Chondrocyte (in vitro differentiated cells): ENCODE measurements around the gene ZNF407. TPM values are rescaled to one million over a fixed set of nuclear protein-coding genes. Genes with fewer than 3 reads are reported as not detected.
A peak's percentile ranks its signal among the peaks of the same experiment; 100 is the strongest.

Experiments
- DNase-seq: peaks from one replicate; pipeline ENCODE4 v3.0.0; 2021; ENCODE audit warnings: mixed read lengths, low spot score
- H3K27ac Mint-ChIP-seq: one replicate; pipeline ENCODE4 v1.8.0; 2021; ENCODE audit warnings: mild to moderate bottlenecking, moderate library complexity, mixed read lengths; ENCODE audit not compliant: unreplicated experiment
- H3K27me3 Mint-ChIP-seq: 2 replicates; pipeline ENCODE4 v1.8.0; 2021; ENCODE audit warnings: low read depth, mixed read lengths
- H3K36me3 Mint-ChIP-seq: 2 replicates; pipeline ENCODE4 v1.8.0; 2021; ENCODE audit warnings: low read depth, mixed read lengths
- H3K4me1 Mint-ChIP-seq: 2 replicates; pipeline ENCODE4 v1.8.0; 2021; ENCODE audit warnings: low read depth, mild to moderate bottlenecking, mixed read lengths
- H3K4me3 Mint-ChIP-seq: one replicate; pipeline ENCODE4 v1.8.0; 2021; ENCODE audit warnings: mild to moderate bottlenecking, moderate library complexity, mixed read lengths; ENCODE audit not compliant: unreplicated experiment
- H3K9me3 Mint-ChIP-seq: 2 replicates; pipeline ENCODE4 v1.8.0; 2021; ENCODE audit warnings: low read depth, mixed read lengths
- CTCF ChIP-seq: fragments of 200-600 bp; sonication (generic); IDR thresholded peaks from 2 replicates; pipeline ENCODE4 v1.5.0; 2021; ENCODE audit warnings: antibody characterized with exemption, mild to moderate bottlenecking, moderate library complexity
- total RNA-seq: library from RNA; stranded (reverse); gene quantifications from 3 replicates; pipeline ENCODE4 v1.2.1, GENCODE V29; 2021

The ZNF407 gene
- total RNA-seq, 1 donor from 2014 or later: 10.4 TPM

- H3K36me3 Mint-ChIP-seq: no peaks in the 10 kb centered on the region
- no peaks in the 10 kb centered on the region for H3K27me3 Mint-ChIP-seq
- H3K4me1 Mint-ChIP-seq: peaks cover 37% of the 10 kb centered on the region
- TF ChIP-seq CTCF: no peak
- H3K4me3 Mint-ChIP-seq: no peak overlapping the region
- H3K9me3 Mint-ChIP-seq: no peaks in the 10 kb centered on the region
- H3K27ac Mint-ChIP-seq: no peak overlapping the region
- no peak for DNase-seq
Observed at GRCh38 chr18:74949611-74950010, 351.9 kb downstream of the ZNF407 start.

GRCh38 chr18:74950479-74950878 lies 352.8 kb downstream of the ZNF407 start:
- no peak for DNase-seq
- H3K27me3 Mint-ChIP-seq: no peaks in the 10 kb centered on the region
- peaks cover 37% of the 10 kb centered on the region for H3K4me1 Mint-ChIP-seq

GRCh38 chr18:74951165-74951760 lies 353.6 kb downstream of the ZNF407 start:
- Mint-ChIP-seq H3K4me3 (no peak overlapping the region), H3K27me3 (no peaks in the 10 kb centered on the region), H3K36me3 (no peaks in the 10 kb centered on the region), H3K9me3 (no peaks in the 10 kb centered on the region), H3K4me1 (peaks cover 29% of the 10 kb centered on the region), H3K27ac (peak overlapping the region; percentile 42)
- TF ChIP-seq CTCF: no peak
- DNase-seq: no peak

More at GRCh38 chr18:74950479-74950878, 352.8 kb downstream of the ZNF407 start:
- Mint-ChIP-seq H3K36me3 (no peaks in the 10 kb centered on the region), H3K9me3 (no peaks in the 10 kb centered on the region), H3K4me3 (no peak overlapping the region), H3K27ac (peak overlapping the region; percentile 14)
- no peak for TF ChIP-seq CTCF

GRCh38 chr18:74957588-74958224 lies 360.0 kb downstream of the ZNF407 start:
- Mint-ChIP-seq H3K9me3 (no peaks in the 10 kb centered on the region), H3K27ac (no peak overlapping the region), H3K36me3 (peaks cover 8% of the 10 kb centered on the region), H3K4me3 (no peak overlapping the region), H3K27me3 (no peaks in the 10 kb centered on the region), H3K4me1 (no peaks in the 10 kb centered on the region)
- TF ChIP-seq CTCF: no peak
- no peak for DNase-seq

GRCh38 chr18:74959216-74959615 lies 361.5 kb downstream of the ZNF407 start:
- no peak for TF ChIP-seq CTCF
- H3K36me3 Mint-ChIP-seq: peaks cover 8% of the 10 kb centered on the region
- no peaks in the 10 kb centered on the region for H3K9me3 Mint-ChIP-seq
- H3K4me3 Mint-ChIP-seq: no peak overlapping the region
- DNase-seq: no peak
- H3K4me1 Mint-ChIP-seq: no peaks in the 10 kb centered on the region
- H3K27ac Mint-ChIP-seq: no peak overlapping the region
- H3K27me3 Mint-ChIP-seq: no peaks in the 10 kb centered on the region
